Ovary (tissue), 3 donors: ENCODE results near the gene SLC12A8.

ENCODE experiments used
- CTCF ChIP-seq, 3 donors: fragments of 450-650 bp in 2 of 3; fragments of 200-600 bp in 1 of 3; IDR thresholded peaks; one replicate each; pipeline versions ENCODE4 v1.5.1 to v1.8.0; 2016 to 2022; ENCODE audit warnings: antibody characterized with exemption in 3 of 3, mild to moderate bottlenecking in 1 of 3
- EP300 ChIP-seq: sonication (generic); formaldehyde crosslinking; IDR thresholded peaks from one replicate; pipeline ENCODE4 v1.6.1; 2017; ENCODE audit warnings: antibody characterized with exemption
- donor health status: DM: no; HTN: no; CAD: no.

DNA sequence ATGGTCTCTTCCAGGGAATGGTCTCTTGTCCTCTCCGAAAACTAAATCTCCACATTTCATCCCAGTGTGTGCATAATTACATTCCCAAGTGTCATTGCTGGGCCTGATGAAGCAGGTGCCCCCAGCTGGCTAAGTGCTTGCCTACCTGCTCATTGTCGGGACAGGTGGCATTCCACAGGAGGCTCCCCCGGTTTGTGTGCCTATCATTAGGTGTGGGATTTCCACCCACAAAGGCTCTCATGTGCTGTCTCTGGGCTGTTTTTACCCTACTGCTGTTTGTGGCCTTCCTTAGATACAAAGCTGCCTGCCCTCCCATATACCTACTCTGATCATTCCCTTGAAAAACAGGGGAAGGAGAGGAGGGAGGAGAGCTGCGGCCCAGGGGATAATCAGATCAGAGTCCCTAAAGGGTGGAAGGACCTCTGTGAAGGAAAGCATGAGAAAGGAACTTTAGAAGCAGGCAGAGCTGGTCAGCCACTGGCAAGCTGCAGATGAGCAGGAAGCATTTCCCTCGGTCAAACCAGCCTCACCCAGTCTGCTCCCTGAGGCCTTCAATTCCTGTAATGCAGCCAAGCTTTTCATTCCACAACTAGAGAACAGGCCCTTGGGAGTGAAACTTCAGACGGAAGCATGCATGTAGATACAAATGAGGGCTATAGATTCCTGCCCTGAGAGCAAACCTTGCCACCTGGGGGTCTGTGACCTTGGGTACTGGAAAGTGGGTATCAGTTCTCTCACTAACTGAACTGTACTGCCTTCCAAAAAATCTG is 96.1 kb downstream of the SLC12A8 start:
- TF ChIP-seq CTCF (IDR thresholded peaks at IDR 0.05), result no peak
- TF ChIP-seq EP300, result no peak
